OCI-LY7 (cell line): Measurements from ENCODE around the gene PALB2. TPM values are rescaled to one million over a fixed set of nuclear protein-coding genes. Genes with fewer than 3 reads are reported as not detected.

ENCODE experiments used
- BruUV-seq: library from RNA; stranded (reverse); fragments of 400-500 nt; replicated peaks from 2 replicates; lab custom pipeline; 2021; lab: Mats Ljungman, UMichigan
- CTCF ChIA-PET: fragments of 300-600 bp; sonication (Branson Sonifier 250); formaldehyde crosslinking; loops from one replicate; lab custom pipeline; 2022; ENCODE audit warnings: antibody characterized with exemption; ENCODE audit not compliant: unreplicated experiment; lab: Charles Lee
- POLR2A ChIA-PET: fragments of 300-600 bp; sonication (Branson Sonifier 250); formaldehyde crosslinking; loops from one replicate; lab custom pipeline; 2022; ENCODE audit warnings: antibody characterized with exemption; lab: Charles Lee
- DNase-seq: peaks from one replicate; pipeline ENCODE4 v3.0.0-alpha.2; 2015; ENCODE audit warnings: low spot score
- H2AFZ ChIP-seq: fragments of 200-600 bp; sonication (generic), shearing (Covaris generic); 2 replicates; pipeline ENCODE4 v1.6.1; 2014; ENCODE audit warnings: mild to moderate bottlenecking, antibody characterized with exemption, low read length, moderate library complexity
- H3K27ac ChIP-seq: fragments of 200-600 bp; sonication (generic); 2 replicates; pipeline ENCODE4 v1.5.1; 2014; ENCODE audit warnings: mixed run types, low read depth, mild to moderate bottlenecking, moderate library complexity, low read length, inconsistent platforms; ENCODE audit not compliant: poor library complexity, severe bottlenecking
- H3K36me3 ChIP-seq: fragments of 200-600 bp; sonication (generic); 2 replicates; pipeline ENCODE4 v1.6.1; 2014; ENCODE audit warnings: mild to moderate bottlenecking, antibody characterized with exemption, low read length, moderate library complexity, mixed read lengths; ENCODE audit not compliant: insufficient read depth
- H3K4me1 ChIP-seq: fragments of 200-600 bp; sonication (generic); 2 replicates; pipeline ENCODE4 v1.5.1; 2014; ENCODE audit warnings: mild to moderate bottlenecking, low read length; ENCODE audit not compliant: insufficient read depth, poor library complexity, severe bottlenecking
- H3K4me2 ChIP-seq: fragments of 200-600 bp; sonication (generic); 2 replicates; pipeline ENCODE4 v1.6.1; 2014; ENCODE audit warnings: mild to moderate bottlenecking, low read length
- H3K4me3 ChIP-seq: fragments of 200-600 bp; sonication (generic); 2 replicates; pipeline ENCODE4 v1.5.1; 2014; ENCODE audit warnings: mild to moderate bottlenecking, low read depth, low read length; ENCODE audit not compliant: poor library complexity, severe bottlenecking
- H3K79me2 ChIP-seq: fragments of 200-600 bp; sonication (generic); 2 replicates; pipeline ENCODE4 v1.6.1; 2016; ENCODE audit warnings: low read depth, mild to moderate bottlenecking, low read length, moderate library complexity, mixed read lengths; ENCODE audit not compliant: insufficient read depth
- H3K9me2 ChIP-seq: fragments of 200-600 bp; sonication (generic); 2 replicates; pipeline ENCODE4 v1.6.1; 2016; ENCODE audit warnings: mild to moderate bottlenecking, low read length, mixed read lengths; ENCODE audit not compliant: insufficient read depth
- H3K9me3 ChIP-seq: fragments of 200-600 bp; sonication (generic); 2 replicates; pipeline ENCODE4 v1.6.1; 2014; ENCODE audit warnings: mild to moderate bottlenecking, mixed run types, low read length, mixed read lengths
- H4K20me1 ChIP-seq: fragments of 200-600 bp; sonication (generic); 2 replicates; pipeline ENCODE4 v1.6.1; 2014; ENCODE audit warnings: mild to moderate bottlenecking, antibody characterized with exemption, low read length, moderate library complexity, mixed read lengths; ENCODE audit not compliant: insufficient read depth
- CTCF ChIP-seq: fragments of 200-600 bp; sonication (generic); conservative IDR thresholded peaks from 2 replicates; pipeline ENCODE4 v1.5.1; 2014; ENCODE audit warnings: mild to moderate bottlenecking, antibody characterized with exemption, low read length, moderate library complexity, mixed read lengths
- EZH2phosphoT487 ChIP-seq: fragments of 200-600 bp; sonication (generic); IDR thresholded peaks from 2 replicates; pipeline ENCODE4 v1.6.1; 2018; ENCODE audit warnings: low read depth, borderline replicate concordance, mild to moderate bottlenecking, mixed run types, antibody characterized with exemption, low read length, moderate library complexity, mixed read lengths
- intact Hi-C: fragments of 100-400 bp; cut with micrococcal nuclease; formaldehyde crosslinking; loops from one replicate; pipeline ENCODE4 v1.10.0; 2022; ENCODE audit not compliant: unreplicated experiment
- total RNA-seq, 2 experiments: library from RNA; depleted of rRNA in 1 of 2; stranded (reverse); fragments of >200 nt in 1 of 2; shearing (Covaris generic) in 1 of 2; gene quantifications; 2 replicates each; pipeline ENCODE4 v1.2.3, GENCODE V29; 2014 to 2022

The PALB2 gene
- total RNA-seq, 2 experiments from 2014 or later = 16.6 to 35.1 TPM

GRCh38 chr16:23678430-23679273 lies 37.5 kb upstream of the PALB2 start, which contains the start of gene PLK1:
TSS of gene PLK1 (plus strand) at chr16:23678889. CDS start at chr16:23678933, 44 bp downstream.
- Histone ChIP-seq H3K9me3 (no peaks in the 10 kb centered on the region), H3K4me3 (peak within 1 kb of the TSS; percentile 98), H3K79me2 (peaks cover 41% of the 10 kb centered on the region), H3K4me1 (peaks cover 28% of the 10 kb centered on the region), H3K27ac (peak within 1 kb of the TSS; percentile 69), H3K4me2 (peak within 1 kb of the TSS; percentile 89), H4K20me1 (no peaks in the 10 kb centered on the region), H3K36me3 (peaks cover 55% of the 10 kb centered on the region), H2AFZ (peak within 1 kb of the TSS; percentile 71), H3K9me2 (no peaks in the 10 kb centered on the region)
- BruUV-seq = no TSS peak
- TF ChIP-seq CTCF (peak; percentile 62), EZH2phosphoT487 (no peak)
- ChIA-PET CTCF (interaction anchor here (0.6 kb wide), 2 partner anchors 10 to 15 kb away, joined by 3 read pairs; no protein-coding TSS in a partner anchor), POLR2A (interaction anchor here (1.1 to 1.6 kb wide), 2 partner anchors 12 to 27 kb away, joined by 3 to 8 read pairs; no protein-coding TSS in a partner anchor)
- DNase-seq = peak; percentile 88
- intact Hi-C loops = loop anchor here (1.0 to 2.0 kb wide), 2 partner anchors 38 to 121 kb away; partner anchors contain the start of genes DCTN5, EARS2, PALB2 and UBFD1

- TF ChIP-seq EZH2phosphoT487 (no peak), CTCF (no peak)
- Histone ChIP-seq H2AFZ (no peak overlapping the region), H3K4me3 (no peak overlapping the region), H3K9me2 (no peaks in the 10 kb centered on the region), H3K27ac (no peak overlapping the region), H4K20me1 (no peaks in the 10 kb centered on the region), H3K4me1 (peaks cover 28% of the 10 kb centered on the region), H3K79me2 (peaks cover 33% of the 10 kb centered on the region), H3K36me3 (peaks cover 45% of the 10 kb centered on the region), H3K4me2 (no peak overlapping the region), H3K9me3 (no peaks in the 10 kb centered on the region)
- POLR2A ChIA-PET = interaction anchor here (0.7 to 1.1 kb wide), 2 partner anchors 8 to 18 kb away, joined by 3 to 4 read pairs; no protein-coding TSS in a partner anchor
- CTCF ChIA-PET = no interaction called here
- DNase-seq = no peak
- intact Hi-C loops = no loop called here
- BruUV-seq = no TSS peak
Observed at GRCh38 chr16:23676924-23677480, 35.9 kb upstream of the PALB2 start.
